NCI-H1105 (cell line): Measurements from ENCODE around the gene CCPG1.
"Not testable (repeated sequence)": the region's sequence is repeated elsewhere in the genome, so short reads cannot be mapped to it uniquely, and the experiment has no call there.

Experiments used
- DNase-seq: peaks from one replicate; lab custom pipeline; 2025; lab: John Stamatoyannopoulos, UW

CCPG1 gene

DNA sequence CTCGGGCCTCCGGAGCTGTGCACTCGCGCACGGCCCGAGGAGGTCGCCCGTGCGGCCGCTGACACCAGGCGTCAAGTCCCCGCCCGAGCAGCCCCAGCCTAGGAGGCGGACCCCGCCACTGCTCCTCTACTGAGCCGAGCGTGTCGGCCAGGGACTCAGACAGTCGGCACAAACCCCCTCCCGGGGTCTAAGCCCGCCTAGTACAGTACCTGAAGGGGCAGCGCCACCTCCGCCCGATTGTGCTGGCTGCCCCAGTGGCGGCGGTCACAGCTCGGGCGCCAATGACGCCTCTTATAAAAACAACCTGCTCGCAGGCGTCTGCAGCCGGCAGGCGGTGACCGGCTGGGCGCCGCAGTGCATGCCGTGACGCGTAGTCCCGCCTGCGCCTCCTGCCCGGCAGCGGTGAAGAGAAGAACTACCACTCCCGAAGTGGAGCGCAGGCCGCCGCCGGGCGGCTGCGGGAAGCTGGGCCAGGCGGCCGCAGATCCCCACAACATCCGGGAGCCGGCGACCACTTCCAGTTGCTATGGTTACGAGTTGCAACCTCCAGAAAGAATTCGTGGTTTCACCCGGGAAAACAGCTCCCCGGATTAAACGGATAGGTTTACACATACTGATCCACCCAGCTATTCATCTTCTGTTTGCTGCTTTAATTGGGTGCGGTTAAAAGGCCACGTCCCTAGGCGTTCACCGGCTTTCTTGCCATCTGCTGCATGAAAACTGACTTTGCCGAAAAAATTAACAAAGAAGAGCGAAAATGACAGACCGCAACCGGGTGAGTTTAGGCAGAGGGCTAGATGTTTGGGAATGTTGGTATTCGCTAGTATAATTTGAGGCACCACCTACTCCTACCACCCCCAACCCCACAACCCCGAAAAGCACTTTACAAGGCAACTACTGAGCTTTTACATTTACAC is at the start of gene CCPG1, which contains the start of gene PIERCE2:
TSS of gene CCPG1 (minus strand) at position 348 of the 917 bp plus-strand sequence. CDS start 18,935 bp downstream, outside the sequence.
TSS of gene PIERCE2 (plus strand) at position 484 of the 917 bp plus-strand sequence. CDS start at position 758, 274 bp downstream.
- peak; percentile 86 for DNase-seq

DNA sequence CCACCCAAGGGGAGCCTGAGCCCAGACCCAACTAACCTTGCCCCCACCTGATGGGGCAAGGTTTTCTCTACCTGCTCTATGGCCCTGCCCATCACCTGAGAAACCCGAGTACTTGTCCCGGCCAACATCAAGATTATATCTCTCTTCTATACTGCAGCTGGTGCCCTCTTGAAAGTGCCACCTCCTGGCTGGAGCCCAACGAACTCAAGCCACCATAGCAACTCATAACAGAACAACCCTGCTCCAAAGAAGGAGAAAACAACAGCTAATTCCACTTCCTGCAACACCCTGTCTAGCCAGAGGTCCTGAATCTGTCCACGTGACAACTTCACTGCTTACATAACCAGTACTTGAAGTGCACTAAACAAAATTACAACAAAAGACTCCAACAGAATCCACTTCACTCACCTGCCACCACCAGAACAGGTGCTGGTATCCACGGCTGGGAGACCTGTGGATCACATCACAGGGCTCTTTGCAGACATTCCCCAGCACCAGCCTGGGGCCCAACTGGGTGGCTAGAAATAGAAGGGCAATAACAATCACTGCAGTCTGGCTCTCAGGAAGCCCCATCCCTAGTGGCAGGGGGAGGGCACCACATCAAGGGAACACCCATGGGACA is 49.4 kb upstream of the CCPG1 start:
- DNase-seq: peak; percentile 78

DNA sequence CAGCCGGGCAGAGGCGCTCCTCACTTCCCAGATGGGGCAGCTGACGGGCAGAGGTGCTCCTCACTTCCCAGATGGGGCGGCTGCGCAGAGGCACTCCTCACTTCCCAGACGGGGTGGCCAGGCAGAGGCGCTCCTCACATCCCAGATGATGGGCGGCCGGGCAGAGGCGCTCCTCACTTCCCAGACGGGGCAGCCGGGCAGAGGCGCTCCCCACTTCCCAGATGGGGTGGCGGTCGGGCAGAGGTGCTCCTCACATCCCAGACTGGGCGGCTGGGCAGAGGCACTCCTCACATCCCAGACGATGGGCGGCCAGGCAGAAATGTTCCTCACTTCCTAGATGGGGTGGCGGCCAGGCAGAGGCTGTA is 38.9 kb upstream of the CCPG1 start:
- DNase-seq: not testable (repeated sequence)

GRCh38 chr15:55446379-55447029 is 38.3 kb upstream of the CCPG1 start:
- not testable (repeated sequence) for DNase-seq

DNA sequence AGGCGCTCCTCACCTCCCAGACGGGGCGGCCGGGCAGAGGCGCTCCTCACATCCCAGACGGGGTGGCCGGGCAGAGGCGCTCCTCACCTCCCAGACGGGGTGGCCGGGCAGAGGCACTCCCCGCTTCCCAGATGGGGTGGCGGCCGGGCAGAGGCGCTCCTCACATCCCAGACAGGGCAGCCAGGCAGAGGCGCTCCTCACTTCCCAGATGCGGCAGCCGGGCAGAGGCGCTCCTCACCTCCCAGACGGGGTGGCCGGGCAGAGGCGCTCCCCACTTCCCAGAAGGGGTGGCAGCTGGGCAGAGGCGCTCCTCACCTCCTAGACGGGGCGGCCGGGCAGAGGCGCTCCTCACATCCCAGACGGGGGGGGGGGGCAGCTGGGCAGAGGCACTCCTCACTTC is 37.8 kb upstream of the CCPG1 start:
- DNase-seq: not testable (repeated sequence)

- DNase-seq: not testable (repeated sequence)
These were observed 35.0 kb upstream of the CCPG1 start for GRCh38 chr15:55443141-55443540.

GRCh38 chr15:55434989-55435825 is 27.0 kb upstream of the CCPG1 start:
- DNase-seq: no peak

GRCh38 chr15:55422089-55422488 is 13.9 kb upstream of the CCPG1 start:
- no peak for DNase-seq

GRCh38 chr15:55420171-55420866 is 12.2 kb upstream of the CCPG1 start:
- DNase-seq: no peak

DNA sequence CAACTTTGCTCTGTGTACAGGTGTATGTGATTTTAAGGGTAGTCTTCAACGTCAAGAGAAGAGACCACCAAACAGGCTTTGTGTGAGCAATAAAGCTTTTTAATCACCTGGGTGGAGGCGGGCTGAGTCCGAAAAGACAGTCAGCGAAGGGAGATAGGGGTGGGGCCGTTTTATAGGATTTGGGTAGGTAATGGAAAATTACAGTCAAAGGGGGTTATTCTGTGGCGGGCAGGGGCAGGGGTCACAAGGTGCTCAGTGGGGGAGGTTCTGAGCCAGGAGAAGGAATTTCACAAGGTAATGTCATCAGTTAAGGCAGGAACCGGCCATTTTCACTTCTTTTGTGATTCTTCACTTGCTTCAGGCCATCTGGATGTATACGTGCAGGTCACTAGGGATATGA is 9.5 kb upstream of the CCPG1 start:
- DNase-seq: not testable (repeated sequence)

DNA sequence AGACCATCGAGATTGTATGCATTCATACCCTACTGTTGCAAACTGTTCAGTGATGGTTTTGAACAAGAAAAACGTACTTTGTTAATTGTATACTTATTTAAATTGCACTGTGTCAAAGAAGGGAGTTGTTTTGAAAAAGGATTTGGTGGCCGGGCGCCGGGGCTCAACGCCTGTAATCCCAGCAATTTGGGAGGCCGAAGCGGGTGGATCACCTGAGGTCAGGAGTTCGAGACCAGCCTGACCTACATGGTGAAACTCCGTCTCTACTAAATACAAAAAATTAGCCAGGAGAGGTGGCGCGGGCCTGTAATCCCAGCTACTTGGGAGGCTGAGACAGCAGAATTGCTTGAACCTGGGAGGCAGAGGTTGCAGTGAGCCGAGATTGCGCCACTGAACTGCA is 817 bp upstream of the CCPG1 start:
- not testable (repeated sequence) for DNase-seq

DNA sequence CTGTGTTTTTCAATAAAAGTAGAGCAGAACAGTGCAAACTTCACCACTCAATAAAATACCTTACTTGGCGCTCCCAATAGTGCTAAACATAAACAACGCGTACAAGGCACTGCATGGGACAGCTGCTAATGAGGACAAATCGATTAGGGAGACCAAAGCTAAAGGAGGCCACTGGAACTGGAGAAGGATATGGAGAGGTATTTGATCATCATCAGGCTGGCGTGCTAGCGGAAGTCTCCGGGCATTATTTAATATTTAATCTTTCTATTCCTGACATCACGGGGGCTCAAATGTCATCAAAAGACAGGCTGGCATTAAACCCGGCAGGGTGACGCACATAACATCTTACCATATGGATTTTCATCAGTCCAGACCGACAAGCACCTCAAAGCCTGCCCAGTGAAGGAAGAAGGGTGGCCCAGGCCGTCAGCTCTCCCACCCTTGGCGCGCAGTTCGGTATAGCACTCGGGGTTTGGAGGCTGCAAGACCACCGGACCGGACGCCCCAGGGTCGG is 604 bp downstream of the CCPG1 start:
- no peak for DNase-seq

GRCh38 chr15:55403531-55403930 is 4.6 kb downstream of the CCPG1 start:
- no peak for DNase-seq

DNA sequence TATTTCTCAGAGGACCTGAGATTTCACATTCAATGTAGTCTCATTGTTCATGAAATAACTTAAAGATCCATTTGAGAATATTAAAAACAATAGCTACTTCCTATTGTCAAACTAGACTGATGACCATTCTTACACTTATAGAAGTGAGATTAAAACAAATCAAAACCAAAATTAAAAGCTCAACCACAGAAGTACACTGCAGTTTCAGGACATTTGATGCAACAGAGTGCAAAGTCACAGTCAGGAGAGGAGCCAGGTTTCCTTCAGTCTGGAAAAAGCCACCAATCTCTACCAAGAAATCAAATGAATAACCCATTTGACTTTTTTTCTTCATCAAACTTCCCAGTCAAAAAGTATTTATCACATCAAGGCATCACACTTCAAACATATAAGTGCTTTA is 5.5 kb downstream of the CCPG1 start:
- no peak for DNase-seq

DNA sequence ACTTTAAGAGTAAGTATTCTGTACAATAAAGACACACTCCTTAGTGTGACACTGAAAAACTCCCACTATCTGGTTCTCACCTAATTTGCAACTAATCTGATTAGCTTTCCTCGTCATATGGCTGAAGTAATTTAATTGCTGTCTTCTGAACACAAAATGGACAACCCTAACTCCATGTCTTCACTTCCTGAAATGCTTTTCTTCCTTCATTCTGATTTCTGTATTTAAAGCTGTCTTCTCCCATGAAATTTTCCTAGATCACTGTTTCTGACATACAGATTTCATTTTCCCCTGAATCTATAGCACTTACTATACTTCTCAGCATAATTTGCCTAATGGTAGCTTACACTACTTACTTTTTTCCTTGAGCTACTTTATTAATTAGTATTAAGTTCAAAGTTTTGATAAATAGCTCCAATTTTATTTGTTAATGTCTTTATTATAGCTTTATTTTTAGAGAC is 6.3 kb downstream of the CCPG1 start:
- no peak for DNase-seq

GRCh38 chr15:55400050-55400449 is 8.1 kb downstream of the CCPG1 start:
- not testable (repeated sequence) for DNase-seq

DNA sequence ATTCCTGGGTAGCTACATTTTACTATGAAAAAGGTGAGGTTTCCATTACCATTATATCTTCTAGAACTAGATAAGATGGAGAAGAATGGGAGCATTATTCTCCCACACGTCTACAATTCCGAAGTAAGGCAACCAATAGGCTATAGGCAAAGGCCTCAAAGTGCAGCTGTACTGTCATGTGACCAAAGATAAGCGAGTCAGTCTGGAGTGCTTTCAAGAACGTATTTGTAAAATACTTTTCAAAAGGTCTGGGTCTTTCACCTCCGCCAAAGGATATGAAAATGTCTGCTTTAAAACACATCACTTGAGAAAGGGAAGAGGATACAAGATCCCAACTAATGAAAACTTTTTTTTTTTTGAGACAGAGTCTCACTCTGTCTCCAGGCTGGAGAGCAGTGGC is 9.9 kb downstream of the CCPG1 start:
- DNase-seq: no peak

DNA sequence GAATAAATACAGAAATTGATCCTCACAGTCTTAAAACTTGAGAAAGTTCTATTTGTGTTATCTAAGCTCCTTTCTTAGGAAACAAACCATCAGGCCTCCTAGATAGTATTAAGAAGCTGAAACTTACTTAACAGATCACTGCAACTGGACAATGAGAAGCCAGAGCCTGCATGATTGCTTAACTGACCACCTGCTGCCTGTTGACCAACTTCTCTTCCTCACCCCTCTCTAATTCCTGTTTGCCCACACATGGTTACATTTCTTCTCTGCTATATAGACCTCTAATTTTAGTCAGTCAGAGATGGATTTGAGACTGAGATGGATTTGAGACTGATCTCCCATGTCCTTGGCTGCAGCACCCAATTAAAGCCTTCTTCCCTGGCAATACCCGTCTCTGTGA is 13.5 kb downstream of the CCPG1 start:
- DNase-seq: no peak

DNA sequence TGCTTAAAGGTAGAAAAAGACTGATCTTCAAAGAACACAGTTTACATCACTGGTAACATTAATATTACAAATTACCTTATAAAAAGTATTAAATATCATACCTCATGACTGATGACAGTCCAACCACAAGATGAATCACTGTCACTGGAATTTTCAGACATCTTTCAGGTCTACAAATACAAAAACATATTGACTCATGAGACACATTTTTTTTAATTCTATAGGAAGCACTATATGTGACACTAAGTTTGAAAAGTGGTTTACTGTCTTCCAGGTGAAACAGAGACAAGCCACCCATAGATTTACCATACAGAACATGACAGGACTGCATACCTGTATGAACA is 18.9 kb downstream of the CCPG1 start:
- DNase-seq: no peak

- DNase-seq: no peak
These were observed 21.1 kb downstream of the CCPG1 start for GRCh38 chr15:55387027-55387426.

DNA sequence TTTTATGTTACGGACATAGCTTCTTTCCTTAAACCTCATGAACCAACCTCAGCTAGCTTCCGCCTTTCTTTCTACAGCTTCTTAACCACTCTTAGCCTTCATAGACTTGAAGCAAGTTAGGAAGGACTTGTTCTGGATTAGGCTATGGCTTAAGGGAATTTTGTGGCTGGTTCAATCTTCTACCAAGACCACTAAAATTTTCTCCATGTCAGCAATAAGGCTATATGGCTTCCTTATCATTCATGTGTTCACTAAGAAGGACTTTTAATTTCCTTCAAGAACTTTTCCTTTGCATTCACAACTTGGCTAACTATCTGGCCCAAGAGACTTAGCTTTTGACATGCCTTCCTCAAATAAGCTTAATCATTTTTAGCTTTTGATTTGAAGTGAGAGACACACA is 24.5 kb downstream of the CCPG1 start:
- no peak for DNase-seq
